HG02798 (cell line): ENCODE measurements around the gene GLOD4.
"Not testable (repeated sequence)": the region's sequence is repeated elsewhere in the genome, so short reads cannot be mapped to it uniquely, and the experiment has no call there.

Source experiments
- ATAC-seq: cut with Tn5 transposase; IDR thresholded peaks from one replicate; pipeline ENCODE4 v1.9.1; 2021; ENCODE audit warnings: mild to moderate bottlenecking; ENCODE audit not compliant: unreplicated experiment, poor library complexity

Gene GLOD4

GRCh38 chr17:802901-803881 lies 21.1 kb upstream of the GLOD4 start:
- no peak for ATAC-seq

DNA sequence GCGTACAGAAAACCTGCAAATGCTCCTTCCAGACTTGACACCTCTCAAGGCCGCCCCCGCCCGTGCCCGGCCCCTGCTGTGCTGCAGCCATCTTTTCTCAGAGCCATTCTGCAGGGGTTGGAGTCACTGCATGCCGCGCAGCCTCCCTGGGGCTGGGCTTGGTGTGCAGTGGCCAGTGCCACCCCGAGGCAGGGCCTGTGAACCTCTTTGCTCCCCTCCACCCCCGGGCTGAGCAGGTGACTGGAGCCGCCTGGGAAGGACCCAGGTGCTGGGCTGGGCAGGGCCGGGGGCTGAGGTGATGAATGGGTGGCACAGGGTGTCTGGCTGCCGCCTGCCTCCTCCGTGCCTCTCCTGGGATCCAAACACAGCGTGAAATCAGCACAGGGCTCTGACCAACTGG lies 20.4 kb upstream of the GLOD4 start:
- ATAC-seq = no peak

- no peak for ATAC-seq
Observed at GRCh38 chr17:801660-802059, 19.6 kb upstream of the GLOD4 start.

GRCh38 chr17:800446-801242 lies 18.6 kb upstream of the GLOD4 start:
- no peak for ATAC-seq

DNA sequence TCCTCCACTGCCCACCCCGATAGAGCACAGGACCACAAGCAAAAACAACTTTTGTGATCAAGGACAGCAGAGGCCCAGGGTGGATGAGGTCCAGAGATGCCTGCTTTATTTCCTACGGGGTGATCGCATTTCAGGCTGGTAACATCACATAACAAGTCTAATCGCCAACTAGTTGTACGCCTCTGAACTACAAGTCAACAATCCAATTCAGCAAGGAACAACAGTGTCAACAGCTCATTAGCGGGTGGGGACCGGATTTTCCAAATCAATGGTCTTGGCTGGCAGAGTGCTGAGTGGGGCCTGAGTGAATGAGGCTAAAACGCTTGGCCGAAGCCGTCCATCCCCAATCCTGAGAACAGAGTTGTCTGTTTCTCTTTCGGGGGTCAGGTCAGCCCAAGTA lies 17.2 kb upstream of the GLOD4 start:
- no peak for ATAC-seq

DNA sequence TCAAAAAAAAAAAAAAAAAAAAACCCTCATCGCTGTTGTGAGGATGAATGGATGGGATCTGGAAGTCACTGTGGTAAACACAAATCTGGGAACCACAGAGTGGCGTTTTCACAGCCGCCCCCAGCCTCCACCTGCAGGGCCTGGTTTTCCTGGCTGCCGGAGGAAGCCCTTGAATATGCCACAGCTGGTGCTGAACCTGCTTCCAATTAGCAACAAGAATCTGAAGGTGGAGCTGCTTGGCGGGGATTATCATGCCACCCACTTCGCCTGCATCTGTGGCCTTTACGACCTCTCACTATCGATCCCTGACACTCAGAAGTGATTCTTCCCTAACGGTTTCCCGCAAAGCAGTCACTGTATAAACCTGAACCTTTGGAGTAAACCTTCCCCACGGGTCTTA lies 16.2 kb upstream of the GLOD4 start:
- no peak for ATAC-seq

- no peak for ATAC-seq
Observed at GRCh38 chr17:797236-797840, 15.3 kb upstream of the GLOD4 start.

DNA sequence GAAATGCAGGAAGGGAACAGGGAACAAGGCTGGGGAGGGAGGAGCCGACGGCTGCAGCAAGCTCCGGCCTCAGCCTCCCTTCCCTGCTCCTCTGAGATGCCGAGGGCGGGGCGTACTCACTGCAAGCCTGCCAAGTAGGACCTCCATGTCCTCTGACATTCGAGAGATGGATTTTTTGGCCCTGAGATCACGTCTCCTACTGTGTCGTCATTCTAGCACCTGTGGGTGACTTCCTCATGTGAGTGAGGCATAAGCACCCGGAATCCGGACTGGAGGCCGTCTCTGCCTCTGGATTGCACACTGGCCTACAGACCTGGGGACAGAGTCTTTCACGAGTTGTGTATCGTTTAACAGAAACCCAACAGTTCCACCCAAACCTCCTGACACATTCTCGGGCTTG lies 14.5 kb upstream of the GLOD4 start:
- no peak for ATAC-seq

- no peak for ATAC-seq
Observed at GRCh38 chr17:795721-796120, 13.6 kb upstream of the GLOD4 start.

GRCh38 chr17:795276-795675 lies 13.2 kb upstream of the GLOD4 start:
- ATAC-seq = no peak

DNA sequence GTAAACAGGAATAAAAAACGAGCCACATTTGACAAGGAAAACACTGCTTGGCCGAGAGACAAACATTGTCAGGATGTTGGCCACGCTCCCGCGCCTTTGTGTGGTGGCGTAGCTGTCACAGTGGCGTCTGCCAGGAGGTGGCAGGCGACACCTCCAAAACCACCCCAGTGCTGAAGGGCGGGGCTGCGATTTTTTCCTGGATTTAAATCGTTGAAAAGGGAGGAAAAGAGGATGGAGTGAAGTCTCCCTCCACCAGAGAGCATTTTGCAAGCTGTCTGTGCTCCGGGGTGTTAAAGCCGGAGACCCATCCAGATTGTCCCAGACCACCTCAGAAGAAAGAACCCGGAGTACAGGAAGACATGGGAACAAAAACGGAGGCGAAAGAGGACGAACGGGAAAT lies 12.8 kb upstream of the GLOD4 start:
- ATAC-seq = no peak

- no peak for ATAC-seq
Observed at GRCh38 chr17:792277-792676, 10.2 kb upstream of the GLOD4 start.

GRCh38 chr17:791829-792228 lies 9.7 kb upstream of the GLOD4 start:
- no peak for ATAC-seq

DNA sequence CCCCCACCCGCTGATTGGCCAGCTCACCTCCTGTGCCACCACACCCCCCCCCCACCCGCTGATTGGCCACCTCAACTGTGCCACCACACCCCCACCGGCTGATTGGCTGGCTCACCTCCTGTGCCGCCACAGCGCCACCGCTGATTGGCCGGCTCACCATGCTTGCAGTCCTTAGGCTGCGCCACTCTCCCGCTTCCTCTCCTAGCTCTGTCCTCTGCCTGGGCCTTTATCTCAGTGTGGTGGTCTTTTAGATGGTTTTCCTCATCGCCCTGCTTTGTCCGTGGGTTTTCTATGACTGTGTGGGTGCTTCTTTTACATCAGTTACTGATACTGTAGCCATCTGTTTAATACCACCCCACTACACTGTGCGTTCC lies 8.8 kb upstream of the GLOD4 start:
- ATAC-seq = not testable (repeated sequence)

DNA sequence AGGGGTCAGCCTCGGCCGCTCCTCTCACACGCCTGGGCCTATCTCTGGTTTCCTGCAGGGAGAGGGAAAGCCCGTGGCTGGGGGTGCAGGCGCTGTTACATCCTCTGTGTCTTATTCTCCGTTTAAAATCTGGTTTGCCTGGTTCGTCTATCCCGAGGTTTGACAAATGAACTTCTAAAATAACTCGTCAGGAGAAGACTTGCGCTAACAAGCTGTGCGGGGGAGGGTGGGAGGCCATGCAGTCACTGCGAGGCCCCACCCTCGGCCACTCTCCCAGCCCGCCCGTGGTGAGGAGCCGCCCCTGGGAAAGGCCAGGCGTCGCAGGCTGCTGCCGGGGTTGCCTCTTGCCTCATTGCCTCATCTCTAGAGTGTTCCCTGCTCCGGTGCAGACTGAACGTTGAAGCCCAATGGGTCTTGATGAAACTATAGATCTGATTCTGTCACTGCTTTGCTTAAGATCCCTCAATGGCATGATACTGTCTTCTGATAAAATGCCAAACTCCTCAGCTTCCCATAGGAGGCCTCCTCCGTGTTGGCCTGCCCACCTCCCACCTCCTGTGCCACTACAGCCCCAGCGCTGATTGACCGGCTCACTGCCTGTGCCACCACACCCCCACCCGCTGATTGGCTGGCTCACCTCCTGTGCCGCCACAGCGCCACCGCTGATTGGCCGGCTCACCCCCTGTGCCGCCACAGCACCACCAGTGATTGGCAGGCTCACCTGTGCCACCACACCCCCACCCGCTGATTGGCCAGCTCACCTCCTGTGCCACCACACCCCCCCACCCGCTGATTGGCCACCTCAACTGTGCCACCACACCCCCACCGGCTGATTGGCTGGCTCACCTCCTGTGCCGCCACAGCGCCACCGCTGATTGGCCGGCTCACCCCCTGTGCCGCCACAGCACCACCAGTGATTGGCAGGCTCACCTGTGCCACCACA lies 8.1 kb upstream of the GLOD4 start:
- not testable (repeated sequence) for ATAC-seq

DNA sequence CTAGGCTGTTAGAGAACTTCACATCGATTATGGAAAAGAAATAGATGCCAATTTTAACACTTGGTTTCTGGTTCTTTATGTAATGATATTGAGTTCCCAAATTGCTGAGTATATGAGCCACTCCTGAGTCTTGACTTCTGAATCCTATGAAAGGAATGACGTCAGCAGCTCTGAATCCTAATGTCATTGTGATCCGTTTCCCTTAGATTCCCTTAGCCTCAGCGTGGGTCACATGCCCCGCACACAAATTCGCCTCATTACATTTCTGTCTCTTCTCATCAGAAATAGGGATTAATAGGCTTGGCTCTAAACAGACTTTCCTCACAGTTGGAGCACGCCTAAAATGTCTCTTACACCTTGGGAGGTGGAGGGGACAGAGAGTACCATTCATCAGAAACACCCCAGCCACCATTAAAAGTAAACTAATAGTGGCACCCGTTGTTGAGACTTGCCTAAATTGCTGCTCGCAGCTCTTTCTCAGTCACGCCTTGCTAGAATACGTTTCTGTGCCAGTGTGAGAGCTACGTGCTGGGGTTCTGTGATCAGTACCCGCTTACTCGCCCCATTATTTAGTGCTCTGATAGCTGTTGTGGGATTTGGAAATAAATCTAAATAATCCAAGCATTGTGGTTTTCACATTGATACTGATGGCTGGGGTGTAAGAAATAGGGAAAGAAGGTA lies 7.2 kb upstream of the GLOD4 start:
- no peak for ATAC-seq

- ATAC-seq = no peak
Observed at GRCh38 chr17:788551-788950, 6.5 kb upstream of the GLOD4 start.

DNA sequence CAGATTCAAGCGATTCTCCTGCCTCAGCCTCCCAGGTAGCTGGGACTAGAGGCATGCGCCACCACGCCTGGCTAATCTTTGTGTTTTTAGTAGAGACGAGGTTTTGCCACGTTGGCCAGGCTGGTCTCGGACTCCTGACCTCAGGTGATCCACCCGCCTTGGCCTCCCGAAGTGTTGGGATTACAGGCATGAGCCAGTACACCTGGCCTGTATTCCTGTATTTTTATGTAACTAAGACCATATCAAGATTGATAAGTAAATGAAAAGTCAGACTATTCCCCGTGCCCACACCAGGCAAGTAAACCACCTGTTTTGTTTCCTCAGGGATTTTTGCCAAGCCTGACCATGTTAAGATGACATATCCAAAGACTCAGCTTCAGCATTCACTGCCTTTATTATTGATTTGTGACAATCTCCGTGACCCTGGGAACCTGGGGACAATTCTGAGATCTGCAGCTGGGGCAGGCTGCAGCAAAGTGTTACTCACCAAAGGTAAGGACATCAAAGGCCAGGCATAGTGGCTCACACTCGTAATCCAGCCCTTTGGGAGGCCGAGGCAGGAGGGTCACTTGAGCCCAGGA lies 5.7 kb upstream of the GLOD4 start:
- no peak for ATAC-seq

GRCh38 chr17:785901-786300 lies 3.8 kb upstream of the GLOD4 start:
- ATAC-seq = not testable (repeated sequence)
